Neural progenitor cell (in vitro differentiated cells): Measurements from ENCODE around the gene PDCD4.

Source experiments
- CTCF ChIP-seq: fragments of 200-600 bp; sonication (generic); IDR thresholded peaks from 2 replicates; pipeline ENCODE4 v1.5.1; 2017; ENCODE audit warnings: antibody characterized with exemption, mild to moderate bottlenecking
- EZH2 ChIP-seq: fragments of 200-600 bp; sonication (generic); IDR thresholded peaks from 2 replicates; pipeline ENCODE4 v1.6.1; 2017; ENCODE audit warnings: antibody characterized with exemption, mild to moderate bottlenecking, moderate library complexity
- EZH2phosphoT487 ChIP-seq: fragments of 200-600 bp; sonication (generic); IDR thresholded peaks from 2 replicates; pipeline ENCODE4 v1.6.1; 2017; ENCODE audit warnings: antibody characterized with exemption

- TF ChIP-seq CTCF (no peak), EZH2 (no peak), EZH2phosphoT487 (no peak)
These were observed 9.5 kb downstream of the PDCD4 start for GRCh38 chr10:110881247-110881646.
